A549 (cell line): ENCODE measurements around the gene ALAS1.

Experiments
- MYC ChIP-seq: IDR thresholded peaks from 2 replicates; pipeline ENCODE4 v1.6.1; 2012; ENCODE audit warnings: mild to moderate bottlenecking, inconsistent platforms, low read length, improper control_type of control experiment, borderline replicate concordance
- PHF8 ChIP-seq: fragments of 200-600 bp; sonication (generic); IDR thresholded peaks from 2 replicates; pipeline ENCODE4 v1.6.1; 2016; ENCODE audit warnings: low read depth, mild to moderate bottlenecking, antibody characterized with exemption, moderate library complexity, borderline replicate concordance
- POLR2A ChIP-seq: IDR thresholded peaks from 2 replicates; pipeline ENCODE4 v1.6.1; 2012; ENCODE audit warnings: mild to moderate bottlenecking, low read length
- POLR2AphosphoS2 ChIP-seq: conservative IDR thresholded peaks from 2 replicates; pipeline ENCODE4 v1.6.1; 2012; ENCODE audit warnings: low read length, improper control_type of control experiment, inconsistent platforms
- RNF2 ChIP-seq: fragments of 200-600 bp; sonication (generic); IDR thresholded peaks from 2 replicates; pipeline ENCODE4 v1.6.1; 2016; ENCODE audit warnings: low read depth, mild to moderate bottlenecking, antibody characterized with exemption, moderate library complexity, borderline replicate concordance
- ZNF302 ChIP-seq: fragments of 250-450 bp; sonication (Bioruptor Pico); IDR thresholded peaks from 2 replicates; pipeline ENCODE4 v1.9.0; 2021; ENCODE audit warnings: inconsistent platforms, mild to moderate bottlenecking, moderate library complexity
- TF ChIP-seq, protein P1 (sequence below): fragments of >200 bp; sonication (Bioruptor Twin); formaldehyde crosslinking; IDR thresholded peaks from 3 replicates; pipeline ENCODE4 v1.5.1; 2016

DNA sequence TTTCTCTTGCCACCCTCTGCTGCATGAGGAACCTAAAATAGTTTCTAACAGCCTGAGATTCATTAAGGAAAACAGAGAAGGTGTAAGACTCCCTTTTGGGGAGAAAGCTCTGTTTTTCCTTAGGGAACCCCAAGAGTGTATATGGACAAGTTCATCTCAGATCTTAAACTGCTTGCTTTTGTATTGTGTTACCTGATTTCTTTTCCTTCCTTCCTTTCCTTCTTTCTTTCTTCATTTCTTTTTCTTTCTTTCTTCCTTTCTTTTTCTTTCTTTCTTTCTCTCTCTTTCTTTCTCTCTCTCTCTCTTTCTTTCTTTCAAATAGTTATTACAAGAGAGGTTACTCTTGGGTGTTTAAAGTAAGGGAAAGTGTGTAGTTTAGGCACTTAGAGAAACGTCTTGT is 38.5 kb upstream of the ALAS1 start:
- TF ChIP-seq POLR2A = no peak
- TF ChIP-seq, protein P1, sequence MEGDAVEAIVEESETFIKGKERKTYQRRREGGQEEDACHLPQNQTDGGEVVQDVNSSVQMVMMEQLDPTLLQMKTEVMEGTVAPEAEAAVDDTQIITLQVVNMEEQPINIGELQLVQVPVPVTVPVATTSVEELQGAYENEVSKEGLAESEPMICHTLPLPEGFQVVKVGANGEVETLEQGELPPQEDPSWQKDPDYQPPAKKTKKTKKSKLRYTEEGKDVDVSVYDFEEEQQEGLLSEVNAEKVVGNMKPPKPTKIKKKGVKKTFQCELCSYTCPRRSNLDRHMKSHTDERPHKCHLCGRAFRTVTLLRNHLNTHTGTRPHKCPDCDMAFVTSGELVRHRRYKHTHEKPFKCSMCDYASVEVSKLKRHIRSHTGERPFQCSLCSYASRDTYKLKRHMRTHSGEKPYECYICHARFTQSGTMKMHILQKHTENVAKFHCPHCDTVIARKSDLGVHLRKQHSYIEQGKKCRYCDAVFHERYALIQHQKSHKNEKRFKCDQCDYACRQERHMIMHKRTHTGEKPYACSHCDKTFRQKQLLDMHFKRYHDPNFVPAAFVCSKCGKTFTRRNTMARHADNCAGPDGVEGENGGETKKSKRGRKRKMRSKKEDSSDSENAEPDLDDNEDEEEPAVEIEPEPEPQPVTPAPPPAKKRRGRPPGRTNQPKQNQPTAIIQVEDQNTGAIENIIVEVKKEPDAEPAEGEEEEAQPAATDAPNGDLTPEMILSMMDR = no peak
- TF ChIP-seq PHF8 = no peak
- no peak for TF ChIP-seq POLR2AphosphoS2
- no peak for TF ChIP-seq RNF2
- TF ChIP-seq ZNF302 (CRISPR knock-in tag) = no peak
- TF ChIP-seq MYC = no peak
